ENCODE measurements around the gene TRPV2. TPM values are rescaled to one million over a fixed set of nuclear protein-coding genes. Genes with fewer than 3 reads are reported as not detected.

Gene TRPV2
- total and polyA plus RNA-seq, 9 of the 15 experiments (the other 6 are each of a cell fraction or from before 2014, with no cell fraction given): 10.0 to 97.5 (median 30.3) TPM

- TF ChIP-seq HOMEZ (CRISPR knock-in tag; IDR thresholded peaks at IDR 0.05): no peak
- no peak for TF ChIP-seq SMAD4 (CRISPR knock-in tag; conservative IDR thresholded peaks at IDR 0.05)
- no peak for TF ChIP-seq MGA (IDR thresholded peaks at IDR 0.05)
- TF ChIP-seq ZFP36 (IDR thresholded peaks at IDR 0.05; ENCODE audit: low read depth, low read length, partially characterized antibody): no peak
- no peak for TF ChIP-seq POLR2H (tag; IDR thresholded peaks at IDR 0.05; ENCODE audit: low read depth)
- TF ChIP-seq ZNF507 (tag; conservative IDR thresholded peaks at IDR 0.05): no peak
- TF ChIP-seq ZBTB17 (CRISPR knock-in tag; IDR thresholded peaks at IDR 0.05): no peak
- no peak for TF ChIP-seq STAT6 (CRISPR knock-in tag; IDR thresholded peaks at IDR 0.05)
- TF ChIP-seq CLOCK (CRISPR knock-in tag; IDR thresholded peaks at IDR 0.05; ENCODE audit: borderline replicate concordance): no peak
- TF ChIP-seq MXI1 (IDR thresholded peaks at IDR 0.05; ENCODE audit: low read depth, low read length): no peak
Measured at GRCh38 chr17:16419929-16420271, 4.5 kb downstream of the TRPV2 start (continued).
